ENCODE measurements around the gene CALHM3.
"Not testable (repeated sequence)": the region's sequence is repeated elsewhere in the genome, so short reads cannot be mapped to it uniquely, and the experiment has no call there.

CALHM3 gene, protein sequence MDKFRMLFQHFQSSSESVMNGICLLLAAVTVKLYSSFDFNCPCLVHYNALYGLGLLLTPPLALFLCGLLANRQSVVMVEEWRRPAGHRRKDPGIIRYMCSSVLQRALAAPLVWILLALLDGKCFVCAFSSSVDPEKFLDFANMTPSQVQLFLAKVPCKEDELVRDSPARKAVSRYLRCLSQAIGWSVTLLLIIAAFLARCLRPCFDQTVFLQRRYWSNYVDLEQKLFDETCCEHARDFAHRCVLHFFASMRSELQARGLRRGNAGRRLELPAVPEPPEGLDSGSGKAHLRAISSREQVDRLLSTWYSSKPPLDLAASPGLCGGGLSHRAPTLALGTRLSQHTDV

GRCh38 chr10:103479135-103479534 is at the start of gene CALHM3:
Gene CALHM3, minus strand, starts transcription at chr10:103479240. Its CDS starts 208 bp downstream, at chr10:103479032.
- DNase-seq: no peak

- no peak for DNase-seq
Measured at GRCh38 chr10:103528549-103528948, 49.5 kb upstream of the CALHM3 start.

GRCh38 chr10:103527476-103527875 is 48.4 kb upstream of the CALHM3 start:
- not testable (repeated sequence) for DNase-seq

GRCh38 chr10:103525901-103526300 is 46.9 kb upstream of the CALHM3 start:
- DNase-seq: no peak

DNA sequence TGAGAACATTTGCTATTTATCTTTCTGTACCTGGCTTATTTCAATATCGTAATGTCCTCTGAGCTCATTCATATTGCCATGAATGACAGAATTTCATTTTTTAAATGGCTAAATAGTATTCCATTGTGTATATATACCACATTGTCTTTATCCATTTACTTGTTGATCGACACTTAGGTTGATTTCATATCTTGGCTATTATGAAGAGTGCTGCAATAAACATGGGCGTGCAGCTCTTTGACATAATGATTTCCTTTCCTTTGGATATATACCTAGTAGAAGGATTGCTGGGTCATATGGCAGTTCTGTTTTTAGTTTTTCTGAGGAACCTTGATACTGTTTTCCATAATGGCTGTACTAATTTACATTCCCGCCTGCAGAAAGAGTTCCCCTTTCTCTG is 44.6 kb upstream of the CALHM3 start:
- DNase-seq: no peak

DNA sequence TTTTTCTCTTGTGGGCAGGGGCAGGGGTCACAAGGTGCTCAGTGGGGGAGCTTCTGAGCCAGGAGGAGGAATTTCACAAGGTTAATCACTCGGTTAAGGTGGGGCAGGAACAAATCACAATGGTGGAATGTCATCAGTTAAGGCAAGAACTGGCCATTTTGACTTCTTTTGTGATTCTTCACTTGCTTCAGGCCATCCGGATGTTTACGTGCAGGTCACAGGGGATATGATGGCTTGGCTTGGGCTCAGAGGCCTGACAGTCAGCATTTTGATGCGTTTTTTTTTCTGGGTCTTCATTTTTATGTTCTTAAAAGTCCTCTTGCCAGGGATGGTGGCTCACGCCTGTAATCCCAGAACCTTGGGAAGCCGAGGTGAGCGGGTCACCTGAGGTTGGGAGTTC is 43.0 kb upstream of the CALHM3 start:
- DNase-seq: not testable (repeated sequence)

- DNase-seq: no peak
Measured at GRCh38 chr10:103519798-103520197, 40.8 kb upstream of the CALHM3 start.

GRCh38 chr10:103517234-103518085 is 38.4 kb upstream of the CALHM3 start:
- no peak for DNase-seq

DNA sequence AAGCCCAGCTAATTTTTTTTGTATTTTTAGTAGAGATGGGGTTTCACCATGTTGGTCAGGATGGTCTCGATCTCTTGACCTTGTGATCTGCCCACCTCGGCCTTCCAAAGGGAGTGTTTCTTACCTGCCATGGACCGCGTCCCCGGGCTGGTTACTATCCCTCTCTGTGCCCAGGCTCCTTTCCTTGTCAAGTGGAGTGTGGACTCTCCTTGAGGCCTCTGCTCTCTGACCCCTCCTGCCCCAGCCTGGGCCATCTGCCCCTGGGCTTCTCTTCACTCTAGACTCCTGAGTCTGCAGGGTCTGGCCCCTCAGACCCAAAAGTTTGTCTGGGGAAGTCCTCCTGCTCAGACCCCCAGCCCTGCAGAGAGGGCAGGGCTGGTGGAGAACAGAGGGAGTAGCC is 35.2 kb upstream of the CALHM3 start:
- no peak for DNase-seq

DNA sequence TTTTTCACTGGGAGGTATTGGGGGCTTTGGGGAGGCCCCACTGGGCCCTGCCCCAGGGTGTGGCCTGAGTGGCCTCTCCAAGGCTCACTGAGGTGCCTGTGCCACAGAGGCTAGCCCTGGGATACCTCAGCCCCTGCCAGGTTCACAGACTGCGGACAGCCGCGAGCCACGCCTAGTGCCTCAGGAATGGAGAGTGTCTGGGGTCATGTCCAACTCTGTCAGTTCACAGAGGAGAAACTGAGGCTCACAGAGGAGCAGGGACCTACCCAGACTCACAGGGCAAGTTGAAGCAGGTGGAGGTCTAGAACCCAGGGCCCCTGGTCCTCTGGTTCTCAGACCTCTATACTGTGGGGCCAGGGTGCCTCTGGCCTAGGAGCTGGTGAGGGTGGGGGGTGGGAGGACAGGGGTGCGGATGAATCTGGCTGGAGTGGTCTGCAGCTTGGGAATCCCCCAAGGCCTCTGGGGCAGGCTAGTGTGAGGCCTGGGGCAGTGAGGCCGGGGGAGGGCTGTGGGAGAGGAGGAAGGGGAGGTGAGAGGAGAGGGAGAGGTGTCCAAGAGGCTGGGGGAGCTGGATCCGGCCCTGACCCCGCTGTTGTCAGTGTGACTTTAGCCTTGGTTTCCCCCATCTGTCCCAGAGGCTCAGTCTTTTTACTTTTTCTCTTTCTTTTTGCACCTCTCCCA is 34.5 kb upstream of the CALHM3 start:
- DNase-seq: no peak

DNA sequence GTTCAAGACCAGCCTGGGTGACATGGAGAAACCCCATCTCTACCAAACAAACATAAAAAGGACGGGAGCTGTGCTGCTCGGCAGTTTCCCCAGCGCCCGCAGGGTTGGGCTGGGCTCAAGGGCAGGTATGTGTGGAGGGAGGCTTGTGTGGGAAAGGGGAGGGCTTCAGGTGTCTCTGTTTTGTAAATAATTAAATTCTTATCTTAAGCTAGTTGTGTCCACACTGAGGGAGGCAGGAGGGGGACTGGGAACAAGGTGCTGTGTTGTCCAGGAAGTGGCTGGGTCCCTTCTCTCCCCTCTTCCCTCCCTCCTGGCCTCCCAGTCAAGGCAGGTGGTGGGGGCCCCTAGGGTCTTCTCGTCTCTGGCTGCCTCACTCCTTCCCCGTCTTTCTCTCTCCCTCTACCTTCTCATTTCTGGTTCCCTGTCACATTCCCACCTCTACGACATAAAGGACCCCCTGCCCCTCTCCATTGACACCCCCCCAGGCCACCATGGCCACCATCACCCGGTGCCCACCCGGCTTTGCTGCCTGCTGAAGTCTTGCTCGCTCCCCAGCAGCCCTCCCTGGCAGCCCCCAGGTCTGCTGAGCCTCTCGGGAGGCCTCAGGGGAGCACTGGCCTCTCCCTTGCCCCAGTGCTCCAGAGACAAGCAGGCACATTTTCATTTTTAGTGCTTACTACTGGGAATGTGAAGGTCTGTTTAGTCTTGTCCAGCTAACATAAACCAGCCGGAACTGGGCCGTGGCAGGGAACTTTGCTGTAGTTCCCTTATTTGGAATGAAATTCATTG is 33.7 kb upstream of the CALHM3 start:
- no peak for DNase-seq

DNA sequence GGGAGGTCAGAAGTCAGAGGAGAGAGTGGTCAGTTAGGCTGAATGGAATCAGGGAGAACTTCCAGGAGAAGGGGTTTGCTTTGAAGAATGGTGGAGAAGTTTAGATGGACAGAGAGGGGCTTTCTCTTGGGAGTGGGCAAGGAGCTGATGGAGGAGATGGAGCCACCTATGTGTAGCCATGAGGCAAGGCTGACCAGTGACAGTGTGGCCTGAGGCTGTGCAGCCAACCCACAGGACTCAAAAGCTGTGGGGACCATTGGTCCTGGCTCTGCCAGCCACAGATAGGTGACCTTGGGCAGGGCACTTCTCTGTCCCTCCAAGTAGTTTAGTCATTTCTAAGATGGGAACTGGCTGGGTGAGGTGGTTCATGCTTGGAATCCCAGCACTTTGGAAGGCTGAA is 33.1 kb upstream of the CALHM3 start:
- DNase-seq: no peak

DNA sequence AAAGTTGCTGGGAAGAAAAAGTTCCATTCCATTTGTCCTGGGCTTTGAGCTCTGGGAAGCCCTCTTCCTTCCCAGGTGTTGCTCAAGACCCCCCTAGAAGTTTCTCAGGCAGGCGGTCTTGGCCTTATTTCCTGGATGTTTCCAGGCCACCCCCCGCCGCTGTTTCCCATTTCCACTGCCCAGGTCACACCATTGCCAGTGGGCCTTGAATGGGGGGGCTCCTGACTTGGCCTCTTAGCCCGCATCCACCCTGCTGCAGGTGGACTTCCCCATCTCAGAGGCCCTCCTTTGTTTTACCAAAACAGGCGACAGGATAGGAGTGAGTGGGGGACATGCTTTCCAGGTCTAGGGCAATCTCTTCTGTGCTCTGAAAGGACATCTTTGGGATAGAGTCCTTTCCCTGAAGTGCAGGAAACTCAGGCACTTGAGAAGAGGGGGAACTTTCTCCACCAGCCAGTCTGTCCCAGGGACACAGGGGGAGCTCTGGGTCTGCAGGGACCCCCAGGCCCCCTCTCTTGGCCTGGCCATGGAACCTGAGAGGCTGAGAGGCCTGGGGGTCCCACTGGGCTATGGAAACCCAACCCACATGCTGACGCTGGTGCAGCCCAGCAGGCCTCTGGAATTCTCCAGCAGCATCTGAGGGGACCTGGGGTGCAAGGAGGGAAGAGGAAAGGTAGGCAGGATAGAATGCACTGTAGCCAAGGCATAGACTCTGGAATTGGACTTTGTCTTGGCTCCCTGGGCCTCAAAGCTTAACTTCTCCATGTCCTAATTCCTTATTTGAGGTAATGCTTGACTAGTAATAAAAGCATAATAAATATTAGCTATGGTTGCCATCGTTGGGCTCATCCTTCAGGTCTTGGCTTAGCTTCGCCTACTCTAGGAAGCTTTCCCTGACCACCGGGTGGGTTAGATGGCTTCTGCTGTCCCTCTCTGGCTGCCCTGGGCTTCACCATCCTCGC is 32.0 kb upstream of the CALHM3 start:
- no peak for DNase-seq

- no peak for DNase-seq
Measured at GRCh38 chr10:103510046-103510685, 31.1 kb upstream of the CALHM3 start.

GRCh38 chr10:103507235-103508191 is 28.5 kb upstream of the CALHM3 start:
- no peak for DNase-seq

- no peak for DNase-seq
Measured at GRCh38 chr10:103506061-103506460, 27.0 kb upstream of the CALHM3 start.

GRCh38 chr10:103504181-103504783 is 25.2 kb upstream of the CALHM3 start:
- no peak for DNase-seq

GRCh38 chr10:103503777-103504176 is 24.7 kb upstream of the CALHM3 start:
- not testable (repeated sequence) for DNase-seq

Data from GDM1 (cell line).